GM04503 (cell line): ENCODE results near the gene PLA2G5.
"Not testable (repeated sequence)": the region's sequence is repeated elsewhere in the genome, so short reads cannot be mapped to it uniquely, and the experiment has no call there.

Source experiments
- DNase-seq: peaks from one replicate; pipeline ENCODE4 v3.0.0-alpha.2; 2012; ENCODE audit warnings: low read depth

Gene PLA2G5

GRCh38 chr1:20120796-20121195 is 50.8 kb downstream of the PLA2G5 start:
- DNase-seq = no peak

DNA sequence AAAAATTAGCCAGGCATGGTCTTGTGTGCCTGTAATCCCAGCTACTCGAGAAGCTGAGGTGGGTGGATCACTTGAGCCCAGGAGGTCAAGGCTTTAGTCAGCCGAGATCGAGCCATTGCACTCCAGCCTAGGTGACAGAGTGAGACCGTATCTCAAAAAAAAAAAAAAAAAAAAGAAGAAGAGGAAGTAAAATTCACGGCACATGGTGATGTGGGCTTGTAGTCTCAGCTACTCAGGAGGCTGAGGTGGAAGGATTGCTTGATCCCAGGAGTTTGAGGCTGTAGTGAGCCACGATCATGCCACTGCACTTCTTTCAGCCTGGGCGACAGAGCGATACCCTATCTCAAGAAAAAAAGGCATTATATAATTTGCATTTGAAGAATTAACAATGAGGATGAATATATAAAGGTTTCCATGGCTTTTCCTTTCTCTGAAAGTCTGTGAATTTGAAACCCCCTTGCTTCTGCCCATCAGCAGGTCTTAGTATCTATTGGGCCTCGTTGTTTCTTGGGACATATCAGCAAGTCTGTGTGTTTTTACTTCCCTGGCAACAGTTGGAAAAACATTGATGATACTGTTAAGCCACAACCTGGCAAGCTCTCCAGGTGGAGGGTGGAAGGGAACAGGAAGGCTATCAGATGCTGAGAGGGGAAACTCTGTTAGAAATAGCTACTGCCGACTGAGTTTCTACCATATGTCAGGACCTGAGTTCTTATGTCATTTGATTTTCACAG is 53.9 kb downstream of the PLA2G5 start:
- no peak for DNase-seq

- DNase-seq = peak; percentile 27
Measured at GRCh38 chr1:20124456-20125057, 54.6 kb downstream of the PLA2G5 start.

- DNase-seq = no peak
Measured at GRCh38 chr1:20125100-20125499, 55.1 kb downstream of the PLA2G5 start.

DNA sequence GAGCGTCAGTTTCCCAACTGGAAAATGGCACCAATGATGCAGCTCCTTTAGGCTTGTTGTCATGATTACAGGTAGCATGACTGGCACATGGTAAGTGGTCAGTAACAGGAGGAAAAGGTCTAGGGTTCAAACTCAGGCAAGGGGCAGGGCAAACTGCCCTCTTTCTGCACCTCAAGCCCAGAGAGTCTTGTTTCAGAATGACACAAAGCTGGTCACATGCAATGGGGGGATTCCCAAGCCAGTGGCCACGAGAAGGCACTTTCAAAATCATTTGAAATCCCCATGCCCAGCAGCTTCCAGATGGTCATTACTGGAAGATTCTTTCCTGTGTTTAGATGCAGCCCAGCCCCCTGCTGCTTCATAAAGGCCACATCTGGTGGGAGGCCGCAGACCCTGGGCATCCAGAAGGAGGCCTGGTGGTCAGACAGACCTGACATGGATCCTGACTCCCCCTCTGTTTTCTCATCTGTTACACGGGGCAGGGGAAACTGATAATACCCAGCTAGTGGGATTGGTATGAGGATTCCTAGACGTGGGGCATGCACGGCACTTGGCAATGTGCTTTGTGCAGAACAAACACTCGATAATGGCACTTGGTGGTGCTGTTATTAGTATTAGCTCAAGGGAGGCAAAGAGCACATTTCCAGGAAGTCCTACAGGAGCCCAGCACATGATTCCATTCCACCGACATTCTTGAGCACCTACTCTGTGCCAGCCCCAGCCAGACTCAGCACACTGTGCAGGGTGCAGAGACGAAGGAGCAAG is 56.2 kb downstream of the PLA2G5 start:
- DNase-seq = no peak

- no peak for DNase-seq
Measured at GRCh38 chr1:20126806-20127440, 56.9 kb downstream of the PLA2G5 start.

DNA sequence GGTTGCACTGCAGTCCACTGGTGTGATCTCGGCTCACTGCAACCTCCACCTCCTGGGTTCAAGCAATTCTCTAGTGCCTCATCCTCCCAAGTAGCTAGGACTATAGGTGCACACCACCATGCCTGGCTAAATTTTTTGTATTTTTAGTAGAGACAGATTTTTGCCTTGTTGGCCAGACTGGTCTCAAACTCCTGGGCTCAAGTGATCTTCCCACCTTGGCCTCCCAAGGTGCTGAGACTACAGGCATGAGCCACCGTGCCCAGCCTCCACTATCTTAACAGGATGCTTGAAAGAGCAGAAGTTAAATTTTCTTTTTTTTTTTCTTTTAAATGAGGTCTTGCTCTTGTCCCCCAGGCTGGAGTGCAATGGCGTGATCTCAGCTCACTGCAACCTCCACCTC is 60.5 kb downstream of the PLA2G5 start:
- DNase-seq = not testable (repeated sequence)

- no peak for DNase-seq
Measured at GRCh38 chr1:20134995-20135394, 65.0 kb downstream of the PLA2G5 start.

DNA sequence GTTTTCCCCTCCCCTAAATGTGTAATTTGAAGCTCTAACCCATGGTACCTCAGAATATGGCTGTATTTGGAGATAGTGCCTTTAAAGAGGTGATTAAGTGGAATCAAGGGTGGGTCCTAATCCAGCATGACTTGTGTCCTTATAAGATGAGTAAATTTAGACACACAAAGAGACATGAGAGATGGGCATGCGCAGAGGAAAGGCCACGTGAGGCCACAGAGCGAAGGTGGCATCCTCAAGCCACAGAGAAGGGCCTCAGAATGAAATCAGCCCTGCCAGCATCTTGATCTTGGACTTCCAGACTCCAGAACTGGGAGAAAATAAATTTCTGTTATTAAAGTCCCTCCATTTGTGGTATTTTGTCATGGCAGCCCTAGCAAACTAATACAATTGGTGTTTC is 66.3 kb downstream of the PLA2G5 start:
- no peak for DNase-seq

- no peak for DNase-seq
Measured at GRCh38 chr1:20137055-20137454, 67.1 kb downstream of the PLA2G5 start.

DNA sequence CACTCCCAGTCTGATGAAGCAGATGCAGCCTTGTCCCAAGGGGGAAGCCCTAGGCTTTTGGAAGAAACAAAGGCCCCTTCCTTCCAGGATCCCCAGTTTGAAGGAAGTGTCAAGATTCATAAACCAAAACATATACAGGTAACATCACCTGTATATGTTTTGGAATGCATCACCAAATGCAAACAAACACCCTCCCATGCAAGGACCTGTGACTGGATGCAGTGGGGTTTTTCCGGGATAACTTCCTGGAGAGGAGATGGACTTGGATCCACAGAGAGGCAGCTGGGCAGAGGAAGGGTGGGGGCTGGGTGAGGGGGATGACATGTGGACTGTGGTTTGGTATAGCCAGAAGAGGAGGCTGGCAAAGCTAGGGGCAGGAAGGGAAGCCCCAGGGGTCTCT is 67.6 kb downstream of the PLA2G5 start:
- no peak for DNase-seq

- no peak for DNase-seq
Measured at GRCh38 chr1:20138346-20138745, 68.4 kb downstream of the PLA2G5 start.

GRCh38 chr1:20138961-20139550 is 69.1 kb downstream of the PLA2G5 start, which contains the start of gene PLA2G2F:
Gene PLA2G2F, plus strand, starts transcription at chr1:20139323. Its CDS starts 105 bp downstream, at chr1:20139428.
- no peak for DNase-seq

DNA sequence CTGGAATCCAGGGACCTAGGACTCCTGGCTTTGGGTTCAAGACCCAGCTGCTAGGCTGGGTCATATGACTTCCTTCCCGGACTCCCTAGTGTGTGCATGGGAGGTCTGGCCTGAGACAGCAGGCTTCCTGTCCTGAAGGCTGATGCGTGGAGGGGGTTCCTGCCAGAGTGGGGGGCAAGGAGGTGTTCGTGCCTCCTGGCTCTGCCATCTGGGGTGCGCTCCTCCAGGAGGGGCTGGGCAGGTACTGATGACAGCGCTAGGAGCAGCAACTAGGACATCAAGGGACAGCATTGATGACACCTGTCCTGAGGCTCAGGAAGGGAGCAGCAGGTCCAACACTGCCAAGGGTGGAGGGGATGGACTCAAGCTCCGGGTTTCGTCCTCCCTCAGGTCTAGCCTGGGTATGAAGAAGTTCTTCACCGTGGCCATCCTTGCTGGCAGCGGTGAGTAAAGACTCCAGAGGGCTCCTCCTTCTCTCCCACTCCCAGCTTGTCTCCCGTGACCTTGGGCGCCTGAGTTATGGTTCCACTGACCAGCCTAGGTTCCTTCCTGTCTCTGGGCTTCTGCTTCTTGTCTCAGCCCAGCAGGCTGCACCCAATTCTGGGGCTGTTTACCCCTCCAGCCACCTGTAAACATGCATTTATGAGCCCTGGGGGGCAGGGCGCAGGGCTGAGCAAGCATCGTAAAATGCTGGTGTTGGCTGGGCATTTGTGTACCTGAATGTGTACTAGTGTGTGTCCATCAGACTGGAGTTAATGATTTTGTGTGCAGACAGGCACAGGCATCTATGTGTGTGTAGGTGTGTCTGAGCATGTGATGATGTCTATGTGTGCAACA is 70.0 kb downstream of the PLA2G5 start:
- DNase-seq = no peak

DNA sequence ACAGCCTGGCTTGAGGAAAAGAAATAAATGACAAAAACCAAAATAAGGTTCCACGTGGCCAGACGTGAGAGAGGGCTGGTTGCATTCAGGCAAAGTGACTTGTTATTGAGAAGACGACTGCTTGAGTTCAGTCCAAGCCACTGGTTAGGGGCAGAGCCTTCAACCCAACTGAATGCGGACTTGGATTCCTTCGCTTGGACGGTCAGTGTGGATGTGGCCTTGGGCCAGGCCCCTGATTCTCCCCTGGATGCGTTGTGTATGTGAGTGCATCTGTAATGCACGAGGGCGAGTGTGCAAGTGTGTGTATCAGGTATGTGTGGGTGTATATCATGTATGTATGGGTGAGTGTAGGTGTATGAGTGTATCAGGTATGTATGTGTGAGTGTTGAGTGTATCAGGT is 71.0 kb downstream of the PLA2G5 start:
- DNase-seq = no peak

GRCh38 chr1:20141466-20141865 is 71.5 kb downstream of the PLA2G5 start:
- DNase-seq = no peak
